ENCODE data around the gene SPRED1. TPM values are rescaled to one million over a fixed set of nuclear protein-coding genes. Genes with fewer than 3 reads are reported as not detected.

SPRED1 gene
- 9.2 and 25.6 TPM in 2 replicates for total RNA-seq (ENCODE audit: low replicate concordance)
- long read RNA-seq, partial matches to known transcripts = 0 of 1 reads
- long read RNA-seq, other reads (novel, unspliced or antisense) = 1 of 1 reads

GRCh38 chr15:38252481-38253350 lies at the start of gene SPRED1:
Gene SPRED1, plus strand, starts transcription at chr15:38252836. Its CDS starts 350 bp downstream, at chr15:38253186.
- no peak for TF ChIP-seq CTCF (conservative IDR thresholded peaks at IDR 0.05)
- H3K9me3 Mint-ChIP-seq = no peaks in the 10 kb centered on the region
- peak; percentile 73 for DNase-seq (ENCODE audit: extremely low spot score, unreplicated experiment)
- peak within 1 kb of the TSS; percentile 94 for H3K4me3 Mint-ChIP-seq
- no peaks in the 10 kb centered on the region for H3K36me3 Mint-ChIP-seq
- peaks cover 33% of the 10 kb centered on the region for H3K4me1 Mint-ChIP-seq (ENCODE audit: unreplicated experiment)
- peaks cover 30% of the 10 kb centered on the region for H3K27me3 Mint-ChIP-seq
- H3K27ac Mint-ChIP-seq = peak within 1 kb of the TSS; percentile 93

- Mint-ChIP-seq H3K27me3 (no peaks in the 10 kb centered on the region), H3K4me1 (ENCODE audit: unreplicated experiment) (peaks cover 19% of the 10 kb centered on the region), H3K4me3 (no peak overlapping the region), H3K36me3 (no peaks in the 10 kb centered on the region), H3K9me3 (no peaks in the 10 kb centered on the region), H3K27ac (no peak overlapping the region)
- no peak for DNase-seq (ENCODE audit: extremely low spot score, unreplicated experiment)
- TF ChIP-seq CTCF (conservative IDR thresholded peaks at IDR 0.05) = no peak
Measured at GRCh38 chr15:38205526-38206272, 46.9 kb upstream of the SPRED1 start.

GRCh38 chr15:38207621-38208020 lies 45.0 kb upstream of the SPRED1 start:
- Mint-ChIP-seq H3K27ac (no peak overlapping the region), H3K27me3 (no peaks in the 10 kb centered on the region), H3K4me3 (no peak overlapping the region), H3K36me3 (no peaks in the 10 kb centered on the region), H3K4me1 (ENCODE audit: unreplicated experiment) (peaks cover 13% of the 10 kb centered on the region), H3K9me3 (no peaks in the 10 kb centered on the region)
- DNase-seq (ENCODE audit: extremely low spot score, unreplicated experiment) = no peak
- TF ChIP-seq CTCF (conservative IDR thresholded peaks at IDR 0.05) = no peak

GRCh38 chr15:38208206-38208605 lies 44.4 kb upstream of the SPRED1 start:
- DNase-seq (ENCODE audit: extremely low spot score, unreplicated experiment) = no peak
- no peak overlapping the region for H3K27ac Mint-ChIP-seq
- no peaks in the 10 kb centered on the region for H3K27me3 Mint-ChIP-seq
- no peak for TF ChIP-seq CTCF (conservative IDR thresholded peaks at IDR 0.05)
- no peaks in the 10 kb centered on the region for H3K36me3 Mint-ChIP-seq
- no peak overlapping the region for H3K4me3 Mint-ChIP-seq
- no peaks in the 10 kb centered on the region for H3K9me3 Mint-ChIP-seq
- H3K4me1 Mint-ChIP-seq (ENCODE audit: unreplicated experiment) = peaks cover 19% of the 10 kb centered on the region

GRCh38 chr15:38208779-38209178 lies 43.9 kb upstream of the SPRED1 start:
- TF ChIP-seq CTCF (conservative IDR thresholded peaks at IDR 0.05) = no peak
- H3K27ac Mint-ChIP-seq = no peak overlapping the region
- H3K4me3 Mint-ChIP-seq = no peak overlapping the region
- peaks cover 23% of the 10 kb centered on the region for H3K4me1 Mint-ChIP-seq (ENCODE audit: unreplicated experiment)
- DNase-seq (ENCODE audit: extremely low spot score, unreplicated experiment) = no peak
- no peaks in the 10 kb centered on the region for H3K27me3 Mint-ChIP-seq
- H3K9me3 Mint-ChIP-seq = no peaks in the 10 kb centered on the region
- H3K36me3 Mint-ChIP-seq = no peaks in the 10 kb centered on the region

Measured in type B pancreatic cell (in vitro differentiated cells).